Measurements from ENCODE around the gene ITIH1. TPM values are rescaled to one million over a fixed set of nuclear protein-coding genes. Genes with fewer than 3 reads are reported as not detected.

Gene ITIH1
- total RNA-seq, 1 experiment from 2014 or later, result not detected

GRCh38 chr3:52782412-52783210 is 5.2 kb downstream of the ITIH1 start:
- Histone ChIP-seq H3K4me3 (ENCODE audit: low read length) (no peak overlapping the region), H3K4me1 (ENCODE audit: insufficient read depth, low read length) (no peaks in the 10 kb centered on the region), H3K79me2 (ENCODE audit: low read length) (no peaks in the 10 kb centered on the region), H3K36me3 (ENCODE audit: low read depth, low read length) (no peaks in the 10 kb centered on the region), H3K9me2 (replicated peaks; ENCODE audit: low read length) (no peaks in the 10 kb centered on the region), H4K20me1 (ENCODE audit: low read length) (no peaks in the 10 kb centered on the region), H3K27ac (ENCODE audit: low read length) (no peak overlapping the region), H3K9me3 (ENCODE audit: low read length) (no peaks in the 10 kb centered on the region), H2AFZ (ENCODE audit: low read length) (no peak overlapping the region), H3K9ac (ENCODE audit: low read length) (no peak overlapping the region), H3K27me3 (ENCODE audit: low read length) (peaks cover 26% of the 10 kb centered on the region), H3F3A (ENCODE audit: low read length, unreplicated experiment) (no peaks in the 10 kb centered on the region), H3K4me2 (ENCODE audit: low read length) (no peak overlapping the region)
- ChIA-PET CTCF (no interaction called here), POLR2A (ENCODE audit: unreplicated experiment) (interaction anchor here (0.6 kb wide), 1 partner anchor 62 kb away, joined by 3 read pairs; no protein-coding TSS in a partner anchor)
- ATAC-seq (no peak), DNase-seq (no peak)
- TF ChIP-seq EZH2 (IDR thresholded peaks at IDR 0.05; ENCODE audit: low read length, unreplicated experiment) (no peak), EZH2phosphoT487 (IDR thresholded peaks at IDR 0.05; ENCODE audit: borderline replicate concordance, low read length) (no peak), CTCF (conservative IDR thresholded peaks at IDR 0.05; ENCODE audit: low read depth, low read length) (no peak)
- intact Hi-C loops (cut with micrococcal nuclease), result no loop called here
- no TSS peak for BruUV-seq (replicated peaks)

GRCh38 chr3:52783211-52783555 is 5.8 kb downstream of the ITIH1 start:
- no peak for TF ChIP-seq CTCF (conservative IDR thresholded peaks at IDR 0.05; ENCODE audit: low read depth, low read length)
- no peak for TF ChIP-seq EZH2 (IDR thresholded peaks at IDR 0.05; ENCODE audit: low read length, unreplicated experiment)
- TF ChIP-seq EZH2phosphoT487 (IDR thresholded peaks at IDR 0.05; ENCODE audit: borderline replicate concordance, low read length), result no peak
- ATAC-seq (no peak), DNase-seq (no peak)
- no peak overlapping the region for H3K4me3 ChIP-seq (ENCODE audit: low read length)
- H3F3A ChIP-seq (ENCODE audit: low read length, unreplicated experiment), result no peaks in the 10 kb centered on the region
- CTCF ChIA-PET, result no interaction called here
- no peaks in the 10 kb centered on the region for H3K79me2 ChIP-seq (ENCODE audit: low read length)
- no peaks in the 10 kb centered on the region for H3K4me1 ChIP-seq (ENCODE audit: insufficient read depth, low read length)
- peaks cover 26% of the 10 kb centered on the region for H3K27me3 ChIP-seq (ENCODE audit: low read length)
- no peaks in the 10 kb centered on the region for H3K36me3 ChIP-seq (ENCODE audit: low read depth, low read length)
- no peak overlapping the region for H3K4me2 ChIP-seq (ENCODE audit: low read length)
- no peak overlapping the region for H3K9ac ChIP-seq (ENCODE audit: low read length)
- H3K9me2 ChIP-seq (replicated peaks; ENCODE audit: low read length), result no peaks in the 10 kb centered on the region
- no peaks in the 10 kb centered on the region for H3K9me3 ChIP-seq (ENCODE audit: low read length)
- POLR2A ChIA-PET (ENCODE audit: unreplicated experiment), result interaction anchor here (0.6 kb wide), 1 partner anchor 62 kb away, joined by 3 read pairs; no protein-coding TSS in a partner anchor
- H3K27ac ChIP-seq (ENCODE audit: low read length), result no peak overlapping the region
- H2AFZ ChIP-seq (ENCODE audit: low read length), result no peak overlapping the region
- H4K20me1 ChIP-seq (ENCODE audit: low read length), result no peaks in the 10 kb centered on the region
- BruUV-seq (replicated peaks), result no TSS peak
- intact Hi-C loops (cut with micrococcal nuclease), result no loop called here

- Histone ChIP-seq H3K27me3 (ENCODE audit: low read length) (peaks cover 26% of the 10 kb centered on the region), H2AFZ (ENCODE audit: low read length) (no peak overlapping the region), H3F3A (ENCODE audit: low read length, unreplicated experiment) (no peaks in the 10 kb centered on the region), H3K36me3 (ENCODE audit: low read depth, low read length) (no peaks in the 10 kb centered on the region), H3K27ac (ENCODE audit: low read length) (no peak overlapping the region), H3K9me2 (replicated peaks; ENCODE audit: low read length) (no peaks in the 10 kb centered on the region), H4K20me1 (ENCODE audit: low read length) (no peaks in the 10 kb centered on the region), H3K4me1 (ENCODE audit: insufficient read depth, low read length) (no peaks in the 10 kb centered on the region), H3K79me2 (ENCODE audit: low read length) (no peaks in the 10 kb centered on the region), H3K4me2 (ENCODE audit: low read length) (no peak overlapping the region), H3K4me3 (ENCODE audit: low read length) (no peak overlapping the region), H3K9me3 (ENCODE audit: low read length) (no peaks in the 10 kb centered on the region), H3K9ac (ENCODE audit: low read length) (no peak overlapping the region)
- BruUV-seq (replicated peaks), result no TSS peak
- TF ChIP-seq EZH2 (IDR thresholded peaks at IDR 0.05; ENCODE audit: low read length, unreplicated experiment) (no peak), CTCF (conservative IDR thresholded peaks at IDR 0.05; ENCODE audit: low read depth, low read length) (no peak), EZH2phosphoT487 (IDR thresholded peaks at IDR 0.05; ENCODE audit: borderline replicate concordance, low read length) (no peak)
- ChIA-PET POLR2A (ENCODE audit: unreplicated experiment) (no interaction called here), CTCF (no interaction called here)
- ATAC-seq (no peak), DNase-seq (no peak)
- intact Hi-C loops (cut with micrococcal nuclease), result no loop called here
These were observed 6.7 kb downstream of the ITIH1 start for GRCh38 chr3:52784021-52784621.

All from PC-3 (cell line).